Stromal cell of bone marrow (primary cell): ENCODE data around the gene HDAC8.
"Not testable (repeated sequence)": the region's sequence is repeated elsewhere in the genome, so short reads cannot be mapped to it uniquely, and the experiment has no call there.

Source experiments
- DNase-seq: peaks from one replicate; pipeline ENCODE4 v3.0.0-alpha.2; 2012; ENCODE audit warnings: low read depth

The HDAC8 gene

DNA sequence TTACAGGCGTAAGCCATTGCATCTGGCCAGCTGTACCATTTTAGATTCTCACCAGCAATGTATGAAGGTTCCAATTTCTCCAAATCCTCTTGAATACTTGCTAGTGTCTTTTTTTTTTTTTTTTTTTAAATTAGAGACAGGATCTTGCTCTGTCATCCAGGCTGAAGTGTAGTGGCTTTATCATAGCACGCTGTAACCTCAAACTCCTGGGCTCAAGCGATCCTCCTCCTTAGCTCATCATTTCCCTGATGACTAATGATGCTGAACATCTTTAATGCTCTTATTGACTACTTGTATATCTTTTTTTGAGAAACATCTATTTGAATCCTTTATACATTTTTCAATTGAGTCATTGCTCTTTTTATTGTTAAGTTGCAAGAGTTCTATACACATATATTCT is 40.3 kb downstream of the HDAC8 start:
- DNase-seq, result no peak

DNA sequence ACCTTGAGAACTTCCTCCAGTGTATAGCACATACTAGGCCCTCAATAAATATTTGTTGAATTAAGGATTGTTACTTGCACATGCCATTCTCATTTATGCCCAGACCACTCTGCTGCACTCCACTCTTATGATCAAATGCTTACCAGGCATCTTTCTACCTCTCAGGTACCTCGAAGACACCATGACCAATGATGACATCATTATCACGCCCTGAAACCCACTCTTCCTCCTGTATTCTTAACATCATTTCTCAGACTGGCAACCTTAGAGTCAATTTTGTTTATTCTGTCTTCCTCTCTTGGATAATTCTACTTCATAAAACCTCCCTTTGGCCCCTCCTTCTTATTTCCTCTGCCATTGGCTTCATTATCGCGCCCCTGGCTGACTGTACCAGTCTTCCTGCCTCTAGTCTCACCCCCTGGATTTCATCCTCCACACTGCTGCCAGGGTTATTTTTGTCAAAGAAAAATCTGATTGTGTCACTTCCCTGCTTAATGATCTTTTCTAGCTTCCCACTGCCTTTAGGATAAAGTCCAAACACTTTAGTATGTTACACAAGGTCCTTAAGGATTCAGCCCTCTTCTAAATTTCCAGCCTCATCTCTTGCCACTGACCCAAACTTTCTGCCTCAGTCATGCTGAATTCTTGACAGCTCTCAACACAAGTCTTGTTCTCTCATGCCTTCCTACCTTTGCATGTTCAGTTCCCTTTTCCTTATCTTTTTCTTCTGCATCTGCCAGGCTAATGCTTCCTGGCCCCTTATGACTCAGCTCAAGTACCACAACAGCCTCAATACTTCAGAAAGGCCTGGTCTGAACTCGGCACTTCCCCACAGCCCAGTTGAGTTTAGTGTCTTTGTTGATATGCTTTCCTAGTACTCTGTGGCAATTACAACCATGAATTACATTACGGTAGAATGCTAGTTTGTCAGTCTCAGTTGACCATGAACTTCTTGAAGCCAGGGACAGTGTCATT is 45.8 kb downstream of the HDAC8 start:
- no peak for DNase-seq

GRCh38 chrX:72498782-72499181 is 73.9 kb downstream of the HDAC8 start:
- DNase-seq, result no peak

DNA sequence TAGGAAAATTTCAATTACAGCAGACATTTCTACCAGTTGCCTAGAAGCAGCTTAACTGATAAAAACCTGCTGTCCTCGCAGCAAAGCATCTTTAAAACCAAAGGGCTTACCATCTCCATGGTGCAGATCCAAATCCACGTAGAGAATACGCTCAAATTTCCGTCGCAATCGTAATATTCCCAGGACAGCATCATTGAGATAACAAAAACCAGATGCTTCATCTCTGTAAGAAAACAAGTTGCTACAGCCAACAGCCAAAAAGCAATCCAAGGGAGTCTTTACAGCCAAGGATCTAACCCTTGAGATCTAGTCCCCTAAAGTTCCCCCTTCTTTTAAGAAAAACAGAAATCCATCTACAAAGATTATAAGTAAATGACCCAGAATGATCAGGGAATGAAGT is 77.6 kb downstream of the HDAC8 start:
- DNase-seq, result peak; percentile 7

GRCh38 chrX:72492499-72492898 is 80.1 kb downstream of the HDAC8 start:
- DNase-seq, result no peak

- DNase-seq, result not testable (repeated sequence)
Measured at GRCh38 chrX:72490221-72490620, 82.4 kb downstream of the HDAC8 start.

DNA sequence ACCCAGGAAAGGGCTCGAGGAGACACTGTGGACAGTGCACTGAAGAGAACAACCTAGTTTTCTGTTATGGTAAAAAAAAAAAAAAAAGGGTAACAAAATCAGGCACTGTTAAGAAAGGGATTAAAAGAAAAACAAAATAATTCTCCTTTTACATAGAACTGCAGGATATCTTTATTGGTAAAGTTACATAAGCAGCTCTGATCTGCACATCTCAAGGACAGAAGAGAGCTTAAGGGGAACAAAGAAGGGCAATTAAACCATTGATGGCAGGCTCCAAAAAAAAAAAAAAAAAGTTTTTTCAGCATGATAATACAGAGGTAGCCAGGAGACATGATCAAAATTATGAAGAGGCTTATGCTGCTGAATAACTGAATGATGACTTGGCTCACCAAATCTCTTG is 85.0 kb downstream of the HDAC8 start:
- DNase-seq, result no peak

GRCh38 chrX:72479324-72480274 is 93.0 kb downstream of the HDAC8 start:
- DNase-seq, result no peak

DNA sequence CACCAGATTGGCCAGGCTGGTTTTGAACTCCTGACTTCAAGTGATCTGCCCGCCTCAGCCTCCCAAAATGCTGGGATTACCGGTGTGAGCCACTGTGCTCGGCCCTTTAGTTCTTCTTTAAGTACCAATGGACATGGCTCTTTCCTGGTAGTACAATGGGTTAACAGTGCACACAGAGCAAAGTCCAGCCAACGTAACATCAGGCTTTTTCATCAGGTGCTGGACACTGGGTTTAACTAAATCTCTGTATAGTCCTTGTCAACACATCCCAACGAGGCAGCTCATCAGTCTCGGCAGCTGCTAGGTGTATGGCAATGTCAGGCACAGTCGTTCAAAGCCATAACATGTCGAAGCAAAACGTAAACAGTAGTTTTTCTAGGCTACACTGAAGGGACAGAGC is 93.8 kb downstream of the HDAC8 start:
- no peak for DNase-seq

DNA sequence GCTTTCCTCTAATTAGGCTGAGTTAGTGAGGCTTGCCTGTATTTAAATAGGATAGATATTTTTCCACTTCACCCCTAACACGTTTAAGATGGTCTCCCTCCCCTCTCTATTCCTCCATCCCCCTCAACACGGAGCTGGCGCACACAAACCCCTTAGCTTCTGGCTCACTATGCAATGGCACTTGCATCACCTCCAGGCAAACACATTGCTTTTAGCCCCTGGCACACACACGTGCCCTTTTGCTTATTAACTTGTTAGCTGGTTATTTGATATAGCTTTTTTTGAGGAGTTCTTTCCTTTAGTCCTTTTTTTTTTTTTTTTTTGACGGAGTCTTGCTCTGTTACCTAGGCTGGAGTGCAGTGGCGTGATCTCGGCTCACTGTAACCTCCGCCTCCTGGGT is 94.3 kb downstream of the HDAC8 start:
- DNase-seq, result no peak

DNA sequence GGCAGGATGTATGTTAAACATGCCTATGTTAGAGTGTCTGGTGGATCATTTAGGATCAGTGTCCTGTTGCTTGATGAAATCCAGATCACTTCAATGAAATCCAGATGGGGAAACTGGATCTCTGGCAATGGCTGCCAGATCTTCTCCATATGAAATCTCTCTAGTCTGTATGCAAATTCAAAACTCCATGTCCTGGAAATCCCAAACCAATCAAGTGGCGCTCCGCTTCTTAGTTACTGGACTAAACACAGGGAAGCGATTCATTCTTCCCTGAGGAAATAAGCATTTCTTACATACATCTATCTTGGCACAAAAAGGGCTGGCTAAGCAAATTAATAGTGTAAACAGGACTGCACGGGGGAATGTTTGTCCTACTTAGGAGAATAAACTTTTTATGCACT is 94.9 kb downstream of the HDAC8 start:
- DNase-seq, result no peak

DNA sequence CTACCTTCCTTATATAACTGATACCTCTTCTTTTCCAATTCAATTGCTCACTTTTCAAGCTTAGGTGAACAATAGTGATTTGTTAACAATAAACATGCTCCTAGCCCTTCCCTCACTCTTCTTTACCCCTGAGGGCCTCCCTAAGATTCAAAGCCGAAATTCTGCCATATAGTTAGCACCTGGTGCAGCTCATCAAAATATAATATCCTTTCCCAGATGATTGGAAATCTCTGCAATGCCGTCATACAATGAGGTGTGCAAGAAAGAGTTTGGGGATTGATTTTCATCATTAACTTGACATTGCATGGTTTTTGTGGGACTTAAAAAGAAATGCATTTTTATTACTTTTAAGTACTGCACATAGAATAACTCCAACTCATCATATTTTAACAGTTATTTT is 95.3 kb downstream of the HDAC8 start:
- DNase-seq, result no peak

GRCh38 chrX:72475952-72476668 is 96.5 kb downstream of the HDAC8 start:
- DNase-seq, result no peak

DNA sequence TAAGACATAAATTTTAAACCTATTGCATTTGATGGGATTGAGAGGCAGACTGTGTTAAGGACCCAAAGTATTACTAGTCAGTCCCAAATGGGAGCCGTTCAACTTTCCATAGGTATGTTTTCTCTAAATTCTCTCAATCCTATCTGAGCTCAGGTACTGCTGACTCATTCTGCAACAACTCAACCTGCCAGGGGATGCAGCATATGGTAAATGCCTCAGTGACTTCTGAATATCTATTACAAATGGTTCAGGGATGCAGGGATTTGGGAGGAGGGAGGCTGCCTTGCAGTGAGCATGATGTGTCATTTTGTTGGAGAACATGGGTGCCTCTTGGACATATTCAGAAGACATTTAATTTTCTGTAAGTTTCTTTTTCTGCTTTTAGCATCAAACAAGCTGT is 97.3 kb downstream of the HDAC8 start:
- no peak for DNase-seq

DNA sequence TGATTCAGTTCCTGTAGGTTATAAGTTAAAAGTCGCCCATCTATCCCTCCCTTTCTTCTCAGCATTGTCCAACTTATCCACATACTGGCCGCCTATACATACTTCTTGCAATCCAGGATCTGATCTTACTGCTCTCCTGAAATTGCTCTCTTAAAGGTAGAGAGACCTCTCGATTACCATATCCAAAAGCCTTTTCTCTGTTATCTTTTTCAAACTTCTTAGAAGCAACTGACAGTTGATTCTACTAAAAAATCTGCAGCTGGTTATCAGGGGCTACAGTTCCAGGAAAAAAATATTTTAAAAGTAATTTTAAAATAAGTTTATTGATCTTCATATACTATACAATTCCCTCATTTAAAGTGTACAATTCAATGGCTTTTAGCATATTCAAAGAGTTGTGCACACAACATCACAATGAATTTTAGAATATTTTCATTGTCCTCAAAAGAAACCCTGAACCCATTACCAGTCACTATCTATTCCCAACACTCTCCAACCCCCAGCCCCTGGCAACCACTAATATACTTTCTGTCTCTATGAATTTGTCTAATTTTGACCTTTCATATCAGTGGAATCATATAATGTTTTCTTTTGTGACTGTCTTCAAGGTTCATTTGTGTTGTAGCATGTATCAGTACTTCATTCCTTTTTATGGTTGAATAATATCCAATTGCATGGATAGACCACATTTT is 102.0 kb downstream of the HDAC8 start:
- DNase-seq, result no peak

GRCh38 chrX:72470117-72470516 is 102.5 kb downstream of the HDAC8 start:
- DNase-seq, result no peak

- no peak for DNase-seq
Measured at GRCh38 chrX:72468607-72469006, 104.0 kb downstream of the HDAC8 start.

- no peak for DNase-seq
Measured at GRCh38 chrX:72467135-72467534, 105.5 kb downstream of the HDAC8 start.

DNA sequence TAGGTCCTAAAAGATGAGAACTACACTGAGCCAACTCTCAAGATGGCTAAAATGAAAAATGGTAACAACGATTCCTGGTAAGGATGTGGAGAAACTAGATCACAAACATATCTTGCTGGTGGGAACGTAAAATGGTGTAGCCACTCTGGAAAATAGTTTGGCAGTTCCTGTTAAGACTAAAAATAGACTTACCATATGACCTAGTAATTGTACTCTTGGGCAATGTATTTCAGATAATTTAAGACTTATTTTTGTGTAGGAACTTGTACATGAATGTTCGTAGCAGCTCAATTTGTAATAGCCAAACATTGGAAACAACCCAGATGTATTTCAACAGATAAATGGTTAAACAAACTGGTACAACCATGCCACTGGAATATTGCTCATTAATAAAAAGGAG is 106.2 kb downstream of the HDAC8 start:
- DNase-seq, result no peak

DNA sequence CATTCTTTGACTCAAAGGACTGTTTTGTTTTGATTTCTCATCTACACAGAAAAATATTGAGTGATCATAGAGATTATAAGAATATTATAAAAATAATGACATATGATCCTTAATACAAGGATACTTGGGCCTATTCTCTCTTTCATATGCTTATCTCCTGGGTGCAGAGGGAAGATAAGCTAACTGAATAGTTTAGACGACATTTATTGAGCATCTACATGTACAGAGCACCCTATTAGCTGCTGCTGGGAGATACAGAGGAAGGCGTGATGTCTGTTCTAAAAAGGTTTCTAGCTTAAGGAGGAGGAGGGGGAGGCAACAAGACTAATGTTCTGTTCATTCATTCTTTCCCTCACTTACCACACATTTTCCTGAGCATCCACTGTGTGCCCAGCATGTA is 106.8 kb downstream of the HDAC8 start:
- DNase-seq, result no peak

- DNase-seq, result peak; percentile 41
Measured at GRCh38 chrX:72461766-72462165, 110.9 kb downstream of the HDAC8 start.

- DNase-seq, result peak; percentile 56
Measured at GRCh38 chrX:72461288-72461687, 111.4 kb downstream of the HDAC8 start.
